OCI-M2 (cell line): ENCODE measurements around the gene UBE2N.

Source experiments
- DNase-seq: peaks from one replicate; lab custom pipeline; 2025; ENCODE audit not compliant: unreplicated experiment; lab: John Stamatoyannopoulos, UW

The UBE2N gene

GRCh38 chr12:93361151-93361919 is 80.4 kb downstream of the UBE2N start:
- DNase-seq = no peak

- DNase-seq = no peak
Measured at GRCh38 chr12:93360688-93361087, 81.1 kb downstream of the UBE2N start.

GRCh38 chr12:93358821-93359220 is 82.9 kb downstream of the UBE2N start:
- no peak for DNase-seq

- no peak for DNase-seq
Measured at GRCh38 chr12:93358058-93358457, 83.7 kb downstream of the UBE2N start.

GRCh38 chr12:93356214-93356613 is 85.5 kb downstream of the UBE2N start:
- no peak for DNase-seq
